Smooth muscle cell of the brain vasculature (primary cell): Measurements from ENCODE around the gene MST1.

Source experiments
- DNase-seq: peaks from one replicate; pipeline ENCODE4 v3.0.0-alpha.2; 2012; ENCODE audit warnings: low read depth, low spot score

The MST1 gene

GRCh38 chr3:49689046-49689907 lies at the start of gene MST1, which contains the start of gene RNF123:
MST1 (minus strand) TSS chr3:49689474; CDS start chr3:49688691, 783 bp downstream.
RNF123 (plus strand) TSS chr3:49689557; CDS start chr3:49691166, 1,609 bp downstream.
- peak; percentile 83 for DNase-seq

DNA sequence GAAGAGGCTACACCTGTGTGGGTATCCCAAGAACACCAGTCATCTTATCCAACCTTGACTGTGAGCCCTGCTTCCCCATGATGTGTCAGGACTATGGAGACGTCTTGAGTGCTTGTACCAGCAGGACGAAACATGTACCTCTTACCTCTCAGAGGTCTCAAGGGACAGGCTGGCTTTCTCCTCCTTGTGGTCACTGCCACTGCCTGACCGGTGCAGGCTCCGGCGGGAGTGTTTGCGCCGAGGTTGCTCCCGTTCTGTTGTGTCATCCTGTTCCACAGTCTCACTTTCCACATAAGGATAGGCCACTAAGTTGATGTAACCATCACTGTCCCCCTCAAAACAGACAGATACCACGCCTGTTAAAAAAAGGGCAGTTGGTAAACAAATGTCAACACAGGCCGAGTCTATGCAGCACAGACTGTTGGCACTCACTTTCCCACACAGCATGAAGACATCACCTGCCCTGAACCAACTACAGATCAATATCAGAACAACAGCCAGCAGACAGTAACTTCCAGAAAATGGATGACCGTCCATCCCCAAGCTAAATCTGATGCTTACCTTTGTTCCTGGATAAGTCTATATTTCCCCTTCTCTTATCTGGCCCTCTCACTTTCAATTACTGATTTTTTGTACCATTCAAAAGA lies 48.9 kb upstream of the MST1 start:
- DNase-seq = no peak

DNA sequence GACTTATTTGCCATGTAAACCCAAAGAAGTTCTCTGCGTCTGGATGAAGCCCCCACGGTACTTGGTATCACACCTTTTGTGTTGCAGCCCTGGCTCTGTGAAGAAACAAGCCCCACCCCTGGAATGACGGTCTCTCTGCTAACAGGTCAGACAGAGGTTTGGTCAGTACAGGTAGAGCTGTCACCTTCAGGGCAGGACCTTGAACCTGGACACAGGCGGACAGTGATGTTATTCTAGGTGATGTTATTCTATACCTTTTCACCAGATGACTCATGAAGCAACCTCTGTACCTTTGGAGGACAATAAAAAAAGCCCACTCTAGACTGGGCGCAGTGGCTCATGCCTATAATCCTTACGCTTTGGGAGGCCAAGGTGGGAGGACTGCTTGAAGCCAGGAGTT lies 45.5 kb upstream of the MST1 start:
- no peak for DNase-seq

- no peak for DNase-seq
Observed at GRCh38 chr3:49733551-49733950, 44.3 kb upstream of the MST1 start.

GRCh38 chr3:49732597-49732996 lies 43.3 kb upstream of the MST1 start:
- no peak for DNase-seq

GRCh38 chr3:49729966-49730609 lies 40.8 kb upstream of the MST1 start:
- no peak for DNase-seq

DNA sequence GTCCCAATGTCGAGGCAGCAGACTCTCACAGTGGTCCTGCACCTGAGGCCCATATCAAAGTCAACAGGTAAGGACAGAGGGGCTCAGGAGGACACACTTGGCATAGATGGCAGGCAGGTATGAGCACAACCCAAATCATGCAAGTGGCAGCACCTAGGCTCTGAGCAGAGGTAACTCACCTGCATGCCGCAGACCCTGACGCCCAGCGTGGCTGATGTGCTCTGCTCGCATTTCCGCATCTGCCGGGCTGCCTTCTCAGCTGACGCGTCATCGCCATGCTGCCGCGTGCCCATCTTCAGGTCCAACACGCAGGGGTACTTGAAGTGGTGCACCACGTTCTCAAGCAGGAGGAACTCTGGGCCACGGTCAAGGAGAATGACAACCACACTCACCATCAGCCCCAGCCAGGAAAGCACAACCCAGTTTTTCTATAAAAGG lies 38.7 kb upstream of the MST1 start:
- DNase-seq = no peak

DNA sequence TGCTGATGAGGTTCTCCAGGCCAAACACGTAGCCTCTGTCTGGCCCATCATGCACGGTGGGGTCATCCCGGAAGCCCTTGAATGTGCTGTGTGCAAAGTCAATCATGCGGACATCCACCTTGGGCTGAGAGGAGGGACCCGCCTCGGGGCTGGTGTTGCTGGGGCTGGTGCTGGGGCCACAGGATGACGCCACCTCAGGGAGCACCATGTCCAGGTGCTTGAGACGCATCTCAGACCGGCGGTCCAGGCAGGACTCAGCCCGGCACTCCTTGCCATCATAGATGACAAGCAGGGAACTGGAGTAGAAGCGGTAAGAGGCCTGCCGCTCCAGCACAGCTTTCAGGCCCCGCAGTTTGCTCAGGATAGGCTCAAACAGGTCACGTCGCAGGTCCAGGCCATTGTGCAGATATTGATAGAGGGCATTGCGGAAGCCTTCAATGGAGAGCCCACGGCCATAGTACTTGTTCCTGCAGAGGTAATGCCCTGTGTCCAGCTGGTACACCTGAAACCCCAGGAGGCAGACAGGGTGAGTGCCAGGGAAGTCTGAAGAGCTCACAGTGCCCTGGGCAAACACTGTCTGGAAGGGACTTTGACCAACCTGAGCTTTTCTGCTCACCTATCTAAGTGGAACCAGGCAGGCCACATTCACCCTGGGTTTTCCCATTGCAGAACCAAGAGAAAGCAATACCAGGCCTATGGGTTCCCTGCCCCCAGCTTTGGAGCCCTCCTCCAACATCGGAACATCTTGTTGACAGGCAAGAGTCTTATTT lies 38.1 kb upstream of the MST1 start:
- no peak for DNase-seq

GRCh38 chr3:49725906-49726681 lies 36.8 kb upstream of the MST1 start:
- no peak for DNase-seq

GRCh38 chr3:49724586-49724985 lies 35.3 kb upstream of the MST1 start:
- no peak for DNase-seq

DNA sequence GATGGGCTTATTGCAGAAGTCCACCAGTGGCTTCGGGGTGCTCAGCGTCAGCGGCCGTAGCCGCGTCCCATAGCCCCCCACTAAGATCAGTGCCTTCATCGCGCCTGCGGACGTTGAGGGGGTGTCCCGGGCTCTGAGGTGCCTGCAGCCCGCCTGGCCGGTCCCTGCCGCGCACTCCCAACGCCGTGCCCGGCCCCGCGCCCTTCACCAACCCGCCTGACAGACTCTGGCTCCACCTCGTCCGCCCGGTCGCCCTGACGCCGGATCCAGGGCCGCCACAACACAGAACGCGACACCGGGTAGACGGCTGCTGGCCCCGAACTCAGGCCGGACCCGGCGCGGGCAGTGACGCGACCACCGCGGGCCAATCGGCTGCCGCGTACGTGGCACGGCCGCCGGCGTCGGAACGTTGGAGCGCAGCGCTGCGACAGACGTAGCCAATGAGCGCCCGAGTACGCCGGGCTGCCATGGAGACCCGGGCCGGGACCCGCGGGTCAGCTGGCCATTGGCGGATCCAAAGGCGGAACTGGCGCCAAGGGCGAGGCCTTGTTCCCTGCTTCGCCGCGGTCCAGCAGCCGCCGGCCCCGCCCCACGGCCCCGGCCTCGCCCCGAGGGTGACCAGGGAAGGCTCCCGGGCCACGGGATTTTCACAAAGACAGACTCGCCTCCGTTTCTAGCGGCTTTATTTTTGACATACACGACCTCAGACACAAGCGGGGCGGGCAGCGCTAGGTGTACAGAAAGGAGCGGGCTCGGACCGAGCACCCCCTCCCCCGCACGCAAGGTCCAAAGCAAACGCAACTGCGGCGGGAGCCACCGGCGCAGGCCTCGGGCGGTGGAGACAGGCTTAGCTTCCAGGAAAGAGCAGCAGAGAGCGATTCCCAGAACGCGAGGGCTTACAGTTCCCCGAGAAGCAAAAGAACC lies 34.6 kb upstream of the MST1 start, which contains the start of gene GMPPB:
Gene GMPPB, minus strand, starts transcription at position 324 of the 924 bp plus-strand sequence. Its CDS starts 225 bp downstream, at position 99.
- DNase-seq = peak; percentile 89

GRCh38 chr3:49723296-49723627 lies 34.0 kb upstream of the MST1 start:
- no peak for DNase-seq

DNA sequence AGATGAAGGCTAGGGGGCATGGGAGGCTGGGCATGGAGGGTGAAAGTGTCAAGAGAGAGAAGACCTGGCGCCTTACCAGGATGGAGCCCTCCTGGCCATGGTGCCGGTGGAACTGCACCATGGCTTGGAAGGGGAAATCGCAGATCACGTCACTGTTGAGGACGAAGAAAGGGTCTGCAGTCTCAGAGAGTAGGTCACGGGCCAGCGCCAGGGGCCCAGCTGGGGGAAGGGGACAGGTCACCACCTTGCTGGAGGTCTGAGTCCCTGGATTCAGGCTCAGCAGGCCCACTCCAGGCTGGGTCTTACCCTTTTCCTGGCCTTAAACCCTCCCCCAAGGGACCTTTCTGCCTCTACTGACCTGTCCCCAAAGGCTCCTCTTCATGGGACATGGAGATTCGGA lies 33.6 kb upstream of the MST1 start:
- DNase-seq = no peak

DNA sequence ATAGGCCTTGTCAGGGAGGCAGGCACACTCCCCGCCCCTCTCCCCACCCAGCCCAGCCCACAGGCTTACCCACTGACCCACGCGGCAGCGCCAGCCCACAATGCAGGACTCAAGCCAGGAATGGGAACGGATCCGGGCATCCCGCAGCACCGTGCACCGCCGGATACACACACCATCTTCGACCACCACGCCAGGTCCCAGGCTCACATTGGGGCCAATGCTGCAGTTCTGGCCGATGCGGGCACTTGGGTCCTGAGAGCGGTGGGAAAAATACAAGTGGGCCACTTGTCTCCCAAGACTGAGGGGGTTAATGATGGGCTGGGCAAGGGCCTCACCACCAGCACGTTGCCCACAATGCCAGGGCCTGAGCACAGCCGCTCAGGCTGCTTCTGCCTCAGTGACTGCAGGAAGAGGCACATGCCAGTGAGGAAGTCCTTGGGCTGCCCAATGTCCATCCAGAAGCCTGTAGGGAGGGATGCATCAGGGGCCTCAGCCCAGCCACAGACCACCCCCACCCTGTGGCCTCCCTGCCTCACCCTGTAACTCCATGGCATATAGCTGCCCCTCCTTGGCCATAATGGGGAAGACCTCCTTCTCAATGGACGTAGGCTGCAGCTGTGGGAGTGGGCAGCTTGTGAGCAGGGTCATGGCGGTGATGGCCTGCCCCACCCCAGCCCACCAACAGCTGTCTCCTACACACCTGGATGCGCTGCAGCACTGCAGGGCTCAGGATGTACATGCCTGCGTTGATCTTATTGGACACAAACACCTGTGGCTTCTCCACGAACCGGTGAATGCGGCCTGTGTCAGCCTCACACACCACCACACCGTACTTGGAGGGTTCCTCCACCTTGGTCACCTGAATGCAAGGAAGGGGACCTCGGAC lies 32.9 kb upstream of the MST1 start:
- no peak for DNase-seq

DNA sequence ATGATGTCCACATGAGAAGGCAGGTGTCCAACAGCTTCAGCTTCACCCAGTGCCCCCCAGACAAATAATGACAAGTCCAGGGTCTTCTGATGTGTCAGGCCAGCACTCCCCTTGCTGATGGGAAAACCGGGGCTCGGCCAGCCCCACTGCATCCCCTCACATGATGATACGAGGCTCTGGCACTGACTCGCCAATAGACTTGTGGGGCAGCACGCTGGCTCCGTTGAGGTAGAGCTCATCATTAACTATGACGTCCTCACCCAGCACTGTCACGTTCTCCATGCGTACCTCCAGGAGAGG lies 32.3 kb upstream of the MST1 start:
- no peak for DNase-seq

DNA sequence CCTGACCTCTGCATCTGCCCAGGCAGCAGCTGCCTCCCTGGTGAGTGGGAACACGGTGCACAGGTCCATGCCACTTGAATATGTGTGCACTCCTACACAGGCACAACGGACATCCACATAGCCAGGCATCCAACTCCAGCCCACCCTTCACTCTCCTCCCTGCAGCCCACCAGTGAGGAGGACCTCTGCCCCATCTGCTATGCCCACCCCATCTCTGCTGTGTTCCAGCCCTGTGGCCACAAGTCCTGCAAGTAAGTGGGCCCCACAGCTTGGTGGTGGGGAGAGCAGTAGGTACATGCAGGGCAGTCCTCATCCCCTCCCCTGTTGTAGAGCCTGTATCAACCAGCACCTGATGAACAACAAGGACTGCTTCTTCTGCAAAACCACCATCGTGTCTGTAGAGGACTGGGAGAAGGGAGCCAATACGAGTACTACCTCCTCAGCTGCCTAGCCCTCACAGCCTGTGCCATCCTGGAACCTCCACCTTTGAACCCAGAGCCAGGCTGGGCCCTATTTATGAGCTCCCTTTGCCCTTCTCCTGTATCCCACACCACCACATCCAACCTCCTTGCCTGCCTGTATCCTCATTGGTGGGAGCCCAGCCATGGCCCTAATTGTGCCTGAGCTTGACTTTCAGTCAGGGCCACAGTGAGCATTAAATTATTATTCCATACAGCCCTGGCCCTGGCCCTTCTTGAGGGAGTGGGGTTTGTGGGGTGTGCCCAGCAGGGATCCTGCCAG lies 31.8 kb upstream of the MST1 start:
- DNase-seq = no peak

GRCh38 chr3:49719214-49719884 lies 30.1 kb upstream of the MST1 start, which contains the start of gene AMIGO3:
AMIGO3 (minus strand) TSS chr3:49719684; CDS start chr3:49719465, 219 bp downstream.
- DNase-seq = peak; percentile 79

DNA sequence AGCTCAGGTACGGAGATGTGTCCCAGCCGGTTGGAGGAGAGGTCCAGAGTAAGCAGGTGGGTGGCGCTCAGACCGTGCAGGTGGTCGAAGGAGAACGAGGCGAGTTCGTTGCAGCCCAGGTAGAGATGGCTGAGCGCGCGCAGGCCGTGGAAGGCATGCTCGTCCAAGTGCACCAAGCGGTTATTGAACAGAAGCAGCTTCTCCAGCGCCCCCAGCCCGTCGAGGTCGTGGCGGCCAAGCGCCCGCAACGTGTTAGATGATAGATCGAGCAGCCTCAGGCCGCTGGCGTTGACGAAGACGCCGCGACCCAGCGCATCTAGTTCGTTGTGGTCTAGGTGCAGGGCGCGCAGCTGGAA lies 29.6 kb upstream of the MST1 start:
- no peak for DNase-seq
